Right lobe of liver (tissue), 6 donors: ENCODE results near the gene EML6. TPM values are rescaled to one million over a fixed set of nuclear protein-coding genes. Genes with fewer than 3 reads are reported as not detected.

Experiments used
- ATAC-seq, 4 donors: fragments of 200-7000 bp; cut with Tn5 transposase; one replicate each; pipeline ENCODE4 v1.9.1; 2020; ENCODE audit warnings: mild to moderate bottlenecking in 4 of 4, moderate library complexity in 4 of 4
- DNase-seq, 3 donors: peaks; one replicate each; pipeline ENCODE4 v3.0.0-alpha.2; 2020
- H3K27ac ChIP-seq, 3 donors: fragments of 200-600 bp; one replicate each; pipeline ENCODE4 v1.8.0; 2022
- H3K27me3 ChIP-seq, 2 donors: fragments of 200-600 bp; one replicate each; pipeline ENCODE4 v1.8.0; 2022
- H3K36me3 ChIP-seq, 4 donors: fragments of 200-600 bp; sonication (generic) in 1 of 4; one replicate each; pipeline versions ENCODE4 v1.5.1 to v1.8.0; 2017 to 2022; ENCODE audit warnings: control low read depth in 1 of 4
- H3K4me1 ChIP-seq, 4 donors: fragments of 200-600 bp; sonication (generic) in 1 of 4; one replicate each; pipeline versions ENCODE4 v1.5.1 to v1.8.0; 2017 to 2022; ENCODE audit warnings: control low read depth in 1 of 4
- H3K4me3 ChIP-seq, 3 donors: fragments of 200-600 bp; one replicate each; pipeline ENCODE4 v1.8.0; 2022
- H3K9me3 ChIP-seq, 4 donors: fragments of 200-600 bp; sonication (generic) in 1 of 4; one replicate each; pipeline versions ENCODE4 v1.5.1 to v1.8.0; 2017 to 2022; ENCODE audit warnings: control low read depth in 1 of 4
- POLR2A ChIP-seq: fragments of 450-650 bp; IDR thresholded peaks from one replicate; pipeline ENCODE4 v1.6.1; 2017; ENCODE audit warnings: antibody characterized with exemption, mild to moderate bottlenecking
- WGBS: methylation state at CpG from one replicate; pipeline ENCODE4 v1.1.6; 2018; ENCODE audit warnings: low coverage, low lambda C conversion rate; ENCODE audit not compliant: insufficient coverage; ENCODE audit errors: missing lambda C conversion rate; 5-methylcytosine and 5-hydroxymethylcytosine counted together
- intact Hi-C, 2 donors: fragments of 100-400 bp; cut with DNase I; formaldehyde crosslinking; loops; one replicate each; pipeline versions ENCODE4 v1.11.2 to v1.14.1; 2022
- total RNA-seq, 6 experiments: library from RNA; depleted of rRNA in 2 of 6; stranded (reverse); fragments of >200 nt in 2 of 6; fragmentation: NEBNext Ultra II Directional in 3 of 6; extraction: Animal tissue kit (Norgen Biotek cat#: 25700) in 3 of 6; gene quantifications; one replicate each; pipeline versions ENCODE4 v1.1.0 to v1.2.4, GENCODE V29; 2016 to 2023
- TF ChIP-seq, protein P1 (sequence below), 4 donors: fragments of 200-600 bp in 3 of 4; fragments of 450-650 bp in 1 of 4; IDR thresholded peaks; one replicate each; pipeline versions ENCODE4 v1.5.1 to v1.8.0; 2016 to 2022; ENCODE audit warnings: antibody characterized with exemption in 4 of 4, mild to moderate bottlenecking in 2 of 4
- donor health status: DM: no; HTN: yes; CAD: no.
- donor health status: DM: no; HTN: no; CAD: no.
- donor health status: DM: no; HTN: no; CAD: no.
- donor health status: DM: no; HTN: yes; CAD: no.
- donor health status: DM: no; HTN: yes; CAD: no.

The EML6 gene
- total RNA-seq, 6 experiments from 2014 or later = 0.82 to 2.5 (median 1.5) TPM

GRCh38 chr2:54960164-54960563 lies 236.7 kb downstream of the EML6 start:
- ATAC-seq (no peak), DNase-seq (no peak)
- TF ChIP-seq POLR2A = no peak
- TF ChIP-seq, protein P1, sequence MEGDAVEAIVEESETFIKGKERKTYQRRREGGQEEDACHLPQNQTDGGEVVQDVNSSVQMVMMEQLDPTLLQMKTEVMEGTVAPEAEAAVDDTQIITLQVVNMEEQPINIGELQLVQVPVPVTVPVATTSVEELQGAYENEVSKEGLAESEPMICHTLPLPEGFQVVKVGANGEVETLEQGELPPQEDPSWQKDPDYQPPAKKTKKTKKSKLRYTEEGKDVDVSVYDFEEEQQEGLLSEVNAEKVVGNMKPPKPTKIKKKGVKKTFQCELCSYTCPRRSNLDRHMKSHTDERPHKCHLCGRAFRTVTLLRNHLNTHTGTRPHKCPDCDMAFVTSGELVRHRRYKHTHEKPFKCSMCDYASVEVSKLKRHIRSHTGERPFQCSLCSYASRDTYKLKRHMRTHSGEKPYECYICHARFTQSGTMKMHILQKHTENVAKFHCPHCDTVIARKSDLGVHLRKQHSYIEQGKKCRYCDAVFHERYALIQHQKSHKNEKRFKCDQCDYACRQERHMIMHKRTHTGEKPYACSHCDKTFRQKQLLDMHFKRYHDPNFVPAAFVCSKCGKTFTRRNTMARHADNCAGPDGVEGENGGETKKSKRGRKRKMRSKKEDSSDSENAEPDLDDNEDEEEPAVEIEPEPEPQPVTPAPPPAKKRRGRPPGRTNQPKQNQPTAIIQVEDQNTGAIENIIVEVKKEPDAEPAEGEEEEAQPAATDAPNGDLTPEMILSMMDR (IDR thresholded peaks at IDR 0.05) = no peak
- Histone ChIP-seq H3K4me1 (no peaks in the 10 kb centered on the region), H3K9me3 (no peaks in the 10 kb centered on the region), H3K36me3 (no peaks in the 10 kb centered on the region), H3K27me3 (no peaks in the 10 kb centered on the region), H3K4me3 (no peak overlapping the region), H3K27ac (no peak overlapping the region)
- 97% methylated on average over 6 of the region's 7 CpGs for WGBS
- intact Hi-C loops = no loop called here

GRCh38 chr2:54962511-54962910 lies 239.0 kb downstream of the EML6 start:
- no peaks in the 10 kb centered on the region for H3K4me1 ChIP-seq
- WGBS = 95% methylated on average over 4 of the region's 13 CpGs
- H3K27ac ChIP-seq = no peak overlapping the region
- ATAC-seq (no peak), DNase-seq (no peak)
- no peak for TF ChIP-seq POLR2A
- TF ChIP-seq, protein P1 (IDR thresholded peaks at IDR 0.05) = no peak
- H3K4me3 ChIP-seq = no peak overlapping the region
- H3K36me3 ChIP-seq = no peaks in the 10 kb centered on the region
- intact Hi-C loops = no loop called here
- no peaks in the 10 kb centered on the region for H3K9me3 ChIP-seq
- H3K27me3 ChIP-seq = no peaks in the 10 kb centered on the region

GRCh38 chr2:54962935-54963440 lies 239.5 kb downstream of the EML6 start:
- H3K27ac ChIP-seq = no peak overlapping the region
- TF ChIP-seq, protein P1 (IDR thresholded peaks at IDR 0.05) = no peak
- TF ChIP-seq POLR2A = no peak
- no peaks in the 10 kb centered on the region for H3K4me1 ChIP-seq
- ATAC-seq (no peak), DNase-seq (no peak)
- no peaks in the 10 kb centered on the region for H3K27me3 ChIP-seq
- WGBS = 97% methylated on average over 3 of the region's 3 CpGs
- intact Hi-C loops = no loop called here
- no peak overlapping the region for H3K4me3 ChIP-seq
- no peaks in the 10 kb centered on the region for H3K36me3 ChIP-seq
- H3K9me3 ChIP-seq = no peaks in the 10 kb centered on the region

- 33% methylated on average over 1 of the region's 2 CpGs for WGBS
- H3K4me3 ChIP-seq = no peak overlapping the region
- no peaks in the 10 kb centered on the region for H3K36me3 ChIP-seq
- intact Hi-C loops = no loop called here
- no peaks in the 10 kb centered on the region for H3K27me3 ChIP-seq
- no peaks in the 10 kb centered on the region for H3K4me1 ChIP-seq
- no peaks in the 10 kb centered on the region for H3K9me3 ChIP-seq
- TF ChIP-seq POLR2A = no peak
- TF ChIP-seq, protein P1 (IDR thresholded peaks at IDR 0.05) = no peak
- ATAC-seq (peak in 1 of 4 donors; percentile 22), DNase-seq (no peak)
- H3K27ac ChIP-seq = no peak overlapping the region
These were observed 240.0 kb downstream of the EML6 start for GRCh38 chr2:54963476-54963875.

- Histone ChIP-seq H3K27ac (no peak overlapping the region), H3K4me3 (no peak overlapping the region), H3K36me3 (no peaks in the 10 kb centered on the region), H3K4me1 (no peaks in the 10 kb centered on the region), H3K27me3 (no peaks in the 10 kb centered on the region), H3K9me3 (no peaks in the 10 kb centered on the region)
- DNase-seq (no peak), ATAC-seq (no peak)
- TF ChIP-seq, protein P1 (IDR thresholded peaks at IDR 0.05) = no peak
- TF ChIP-seq POLR2A = no peak
- WGBS = 97% methylated on average over 7 of the region's 8 CpGs
- intact Hi-C loops = no loop called here
These were observed 240.8 kb downstream of the EML6 start for GRCh38 chr2:54964271-54964670.
